Measurements from ENCODE around the gene GLRA1. TPM values are rescaled to one million over a fixed set of nuclear protein-coding genes. Genes with fewer than 3 reads are reported as not detected.
A peak's percentile ranks its signal among the peaks of the same experiment; 100 is the strongest.

GLRA1 gene
- total RNA-seq, 1 experiment from 2014 or later = not detected

DNA sequence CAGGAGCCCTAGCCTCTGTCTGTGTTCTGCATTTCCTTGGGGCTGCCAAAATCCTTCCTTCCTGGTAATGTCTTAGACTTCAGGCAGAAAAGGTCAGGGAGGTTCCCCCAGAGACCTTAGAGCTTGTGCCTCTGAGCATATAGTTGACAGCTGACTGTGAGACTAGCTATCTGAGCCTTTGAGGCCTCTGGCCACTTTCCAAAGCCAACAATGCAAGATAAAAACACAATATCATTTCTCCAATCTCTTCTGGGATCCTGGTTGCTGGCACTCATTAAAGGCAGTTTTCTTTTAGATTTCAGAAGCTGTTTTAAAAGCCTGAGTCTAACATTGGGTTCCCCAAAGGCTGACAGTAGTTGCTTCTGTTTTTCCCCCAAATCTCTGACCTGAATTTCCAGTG, 13.2 kb upstream of the GLRA1 start:
- H3K27ac ChIP-seq = no peak overlapping the region
- no peak overlapping the region for H3K4me3 ChIP-seq
- no peaks in the 10 kb centered on the region for H3K9me3 ChIP-seq (replicated peaks)
- no peaks in the 10 kb centered on the region for H3K36me3 ChIP-seq
- peak in 1 of 2 experiments; percentile 8 for DNase-seq
- H3K4me1 ChIP-seq = no peaks in the 10 kb centered on the region
- no peaks in the 10 kb centered on the region for H3K27me3 ChIP-seq

DNA sequence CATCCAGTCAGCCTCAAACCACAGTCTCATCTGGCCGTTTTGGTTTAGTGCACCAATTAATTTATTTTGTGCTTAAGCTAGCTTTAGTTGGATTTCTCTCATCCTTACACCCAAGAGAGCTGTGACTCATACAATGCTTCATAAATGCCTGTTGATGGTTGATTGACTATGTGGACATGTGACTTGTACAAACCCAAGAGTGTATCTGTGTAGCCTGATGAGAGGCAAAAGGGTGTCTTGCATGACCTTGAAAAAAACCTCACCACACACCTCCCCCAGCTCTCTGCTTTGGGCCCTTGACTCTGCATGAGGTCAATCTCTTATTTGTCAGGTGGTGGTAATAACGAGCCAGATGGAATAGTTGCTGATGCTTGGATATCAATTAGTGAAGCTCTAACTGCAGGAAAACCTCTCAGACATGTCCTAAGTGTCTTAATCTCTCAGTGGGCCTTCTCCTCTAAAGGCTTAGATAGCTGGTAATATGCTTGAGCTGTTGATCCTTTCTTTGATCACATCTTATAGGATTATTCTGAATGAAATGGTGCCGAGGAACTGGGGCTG, 10.6 kb upstream of the GLRA1 start:
- no peaks in the 10 kb centered on the region for H3K27me3 ChIP-seq
- no peak for DNase-seq
- H3K4me3 ChIP-seq = no peak overlapping the region
- peaks cover 3% of the 10 kb centered on the region; the same call in 1 of the 2 replicates for H3K36me3 ChIP-seq
- H3K9me3 ChIP-seq (replicated peaks) = 0 out of 2 replicates have a peak, but pooled peaks cover 8% of the 10 kb centered on the region
- no peaks in the 10 kb centered on the region for H3K4me1 ChIP-seq
- no peak overlapping the region for H3K27ac ChIP-seq

DNA sequence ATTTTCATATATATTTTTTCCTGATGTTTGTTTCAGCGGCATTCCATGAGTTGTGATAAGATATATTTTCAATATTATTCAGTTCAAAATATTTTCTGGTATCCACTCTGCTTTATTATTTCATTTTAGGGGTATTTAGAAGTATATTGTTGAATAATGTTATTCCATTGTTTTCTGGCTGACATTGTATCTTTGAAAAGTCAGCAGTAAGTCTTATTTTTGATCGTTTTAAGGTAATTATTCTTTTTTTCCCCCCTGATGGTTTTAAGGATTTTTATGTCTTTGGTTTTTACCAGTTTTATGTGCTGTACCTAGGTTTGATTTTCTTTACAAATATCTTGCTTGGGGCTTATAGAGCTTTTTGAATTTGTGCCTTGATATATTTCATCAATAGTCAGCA, 6.6 kb upstream of the GLRA1 start:
- H3K27ac ChIP-seq = no peak overlapping the region

DNA sequence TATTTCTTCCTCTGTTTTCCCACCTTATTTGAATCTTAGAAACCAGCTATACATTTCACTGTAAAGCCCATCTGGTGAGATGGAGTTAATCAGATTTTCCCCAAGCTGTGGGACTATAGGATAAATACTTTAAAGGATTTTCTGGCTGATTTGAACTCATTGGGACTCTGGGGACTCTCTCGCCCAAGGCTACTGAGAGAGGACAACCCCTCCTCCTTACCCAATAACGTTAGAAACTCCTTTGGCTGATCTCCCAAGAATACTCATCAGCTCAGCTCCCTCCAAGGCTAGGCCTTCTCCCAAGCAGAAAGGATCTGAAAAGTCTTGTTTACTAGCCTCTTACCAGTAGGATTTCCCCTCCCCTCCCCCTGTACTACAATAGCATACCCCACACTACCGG, 1.5 kb upstream of the GLRA1 start:
- no peak for DNase-seq
- H3K4me3 ChIP-seq = no peak overlapping the region
- no peaks in the 10 kb centered on the region for H3K4me1 ChIP-seq
- no peaks in the 10 kb centered on the region for H3K27me3 ChIP-seq
- H3K36me3 ChIP-seq = no peaks in the 10 kb centered on the region
- H3K9me3 ChIP-seq (replicated peaks) = 0 out of 2 replicates have a peak, but pooled peaks cover 5% of the 10 kb centered on the region
- no peak overlapping the region for H3K27ac ChIP-seq

More for the DNA sequence above, 6.6 kb upstream of the GLRA1 start:
- Histone ChIP-seq H3K36me3 (peaks cover 3% of the 10 kb centered on the region; the same call in 1 of the 2 replicates), H3K4me1 (no peaks in the 10 kb centered on the region), H3K9me3 (replicated peaks) (0 out of 2 replicates have a peak, but pooled peaks cover 8% of the 10 kb centered on the region), H3K4me3 (no peak overlapping the region), H3K27me3 (no peaks in the 10 kb centered on the region)
- DNase-seq = no peak

DNA sequence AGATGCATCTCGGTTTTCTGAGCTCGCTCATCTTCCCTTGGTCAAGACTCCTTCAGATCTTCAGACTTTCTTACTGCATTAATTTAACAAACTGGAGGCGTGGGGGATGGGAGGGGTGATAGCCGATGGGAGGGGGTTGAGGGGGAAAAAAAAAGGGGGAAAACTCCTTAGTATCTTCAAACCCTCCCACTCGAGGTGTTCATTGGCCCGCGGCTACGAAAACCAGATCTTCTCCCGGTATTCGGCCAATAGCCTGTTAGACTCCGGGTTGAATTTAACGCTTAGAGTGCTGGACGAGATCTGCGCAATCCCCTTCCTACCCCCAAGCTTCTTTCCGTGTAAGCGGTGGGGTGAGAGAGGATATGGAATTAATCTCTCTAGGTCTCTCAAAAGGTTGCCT, 689 bp upstream of the GLRA1 start:
- Histone ChIP-seq H3K4me3 (no peak overlapping the region), H3K27ac (no peak overlapping the region), H3K36me3 (no peaks in the 10 kb centered on the region), H3K9me3 (replicated peaks) (0 out of 2 replicates have a peak, but pooled peaks cover under 1% of the 10 kb centered on the region), H3K4me1 (no peaks in the 10 kb centered on the region), H3K27me3 (no peaks in the 10 kb centered on the region)
- no peak for DNase-seq

DNA sequence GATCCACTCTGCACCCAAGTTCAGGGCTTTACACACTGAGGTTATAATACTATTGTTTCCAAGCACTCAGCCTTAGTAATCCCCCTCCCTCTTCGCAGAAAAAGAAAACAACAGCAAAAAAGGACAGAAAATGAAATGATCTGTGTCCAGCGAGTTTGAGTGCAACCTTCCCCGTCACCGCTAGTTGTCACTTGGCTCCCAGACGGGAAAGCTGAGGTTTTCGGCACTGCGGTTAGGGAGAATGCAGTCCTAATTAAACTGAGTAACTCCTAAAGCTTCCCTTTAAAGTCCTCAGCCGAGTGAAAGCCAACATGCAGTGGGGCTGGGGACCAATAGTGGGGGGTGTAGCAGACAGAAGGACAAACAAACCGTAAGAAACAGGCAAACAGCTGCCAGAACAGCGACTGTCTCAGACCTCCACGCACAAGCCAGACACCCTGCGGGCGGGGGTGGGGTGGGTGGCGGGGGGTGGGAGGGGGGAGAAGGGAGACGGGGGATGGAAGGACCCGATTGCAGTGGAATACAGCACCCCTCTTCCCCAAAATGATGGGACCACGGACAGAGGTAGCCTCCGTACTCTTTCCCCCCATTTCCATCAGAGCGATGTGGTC, 680 bp downstream of the GLRA1 start:
- H3K27me3 ChIP-seq = no peaks in the 10 kb centered on the region

DNA sequence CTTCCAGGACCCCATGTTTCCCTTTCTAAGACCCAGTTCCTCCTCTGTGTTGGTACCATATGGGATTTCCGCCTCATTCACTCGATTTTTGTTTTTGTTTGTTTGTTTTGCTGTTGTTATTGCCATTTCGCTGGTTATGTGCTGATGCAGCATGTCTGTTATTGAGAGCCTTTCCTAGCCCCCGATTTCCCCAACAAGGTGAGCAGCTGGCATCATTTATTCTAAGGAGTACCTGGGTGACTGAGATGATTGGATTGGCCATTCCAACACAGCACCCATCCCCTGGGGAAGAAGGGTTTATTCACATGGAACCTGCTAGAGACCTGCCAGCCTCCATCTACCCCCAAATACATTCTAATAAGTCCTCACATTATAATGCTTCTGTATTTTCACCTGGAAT, 2.7 kb downstream of the GLRA1 start:
- Histone ChIP-seq H3K4me3 (no peak overlapping the region), H3K27ac (no peak overlapping the region), H3K36me3 (no peaks in the 10 kb centered on the region), H3K4me1 (no peaks in the 10 kb centered on the region), H3K27me3 (no peaks in the 10 kb centered on the region), H3K9me3 (replicated peaks) (no peaks in the 10 kb centered on the region)
- DNase-seq = no peak

More for the DNA sequence above, 680 bp downstream of the GLRA1 start:
- Histone ChIP-seq H3K4me3 (no peak overlapping the region), H3K27ac (no peak overlapping the region), H3K36me3 (no peaks in the 10 kb centered on the region), H3K4me1 (no peaks in the 10 kb centered on the region), H3K9me3 (replicated peaks) (no peaks in the 10 kb centered on the region)
- DNase-seq = no peak

DNA sequence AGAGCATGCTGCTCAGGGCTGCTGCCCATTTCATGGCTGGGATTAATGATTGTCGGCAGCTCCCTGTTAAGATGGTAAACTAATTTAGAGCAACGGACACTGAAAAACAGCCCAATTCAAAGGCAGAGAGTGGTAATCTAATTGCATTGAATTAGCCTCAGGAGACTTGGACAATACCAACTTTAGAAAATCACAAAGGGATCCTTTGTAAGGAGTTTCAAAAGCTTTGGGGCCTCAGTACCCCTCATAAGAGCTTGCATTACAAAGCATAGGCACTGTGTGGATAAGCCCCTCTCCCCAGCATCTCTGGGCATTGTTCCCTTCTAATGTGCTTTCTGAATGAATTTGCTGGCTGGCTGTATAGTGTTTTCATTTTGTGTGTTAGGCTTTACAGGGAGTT, 6.7 kb downstream of the GLRA1 start:
- Histone ChIP-seq H3K27ac (no peak overlapping the region), H3K4me3 (no peak overlapping the region), H3K9me3 (replicated peaks) (no peaks in the 10 kb centered on the region), H3K27me3 (no peaks in the 10 kb centered on the region; the same call in 1 of the 2 replicates), H3K36me3 (no peaks in the 10 kb centered on the region), H3K4me1 (no peaks in the 10 kb centered on the region)
- DNase-seq = no peak

DNA sequence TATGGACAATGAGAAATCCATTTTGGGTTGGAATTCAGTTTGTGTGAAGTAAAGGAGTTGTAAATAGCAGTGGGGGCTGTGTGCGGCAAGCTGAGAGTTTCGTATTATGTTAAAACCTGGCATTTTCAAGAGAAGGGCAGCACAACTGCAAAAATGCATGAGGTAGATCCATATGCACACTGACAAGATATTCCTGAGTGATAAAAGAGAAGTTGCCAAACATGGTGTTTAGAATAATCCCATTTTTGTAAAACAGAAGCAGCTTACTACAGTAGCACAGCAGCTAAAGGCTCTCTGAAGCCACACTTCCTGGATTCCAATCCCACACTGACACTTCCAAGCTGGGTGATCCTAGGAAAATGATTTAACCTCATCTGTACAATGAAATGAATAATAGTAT, 11.2 kb downstream of the GLRA1 start:
- Histone ChIP-seq H3K4me1 (no peaks in the 10 kb centered on the region), H3K27ac (no peak overlapping the region), H3K36me3 (no peaks in the 10 kb centered on the region), H3K9me3 (replicated peaks) (no peaks in the 10 kb centered on the region), H3K27me3 (no peaks in the 10 kb centered on the region; the same call in 1 of the 2 replicates), H3K4me3 (no peak overlapping the region)
- no peak for DNase-seq

DNA sequence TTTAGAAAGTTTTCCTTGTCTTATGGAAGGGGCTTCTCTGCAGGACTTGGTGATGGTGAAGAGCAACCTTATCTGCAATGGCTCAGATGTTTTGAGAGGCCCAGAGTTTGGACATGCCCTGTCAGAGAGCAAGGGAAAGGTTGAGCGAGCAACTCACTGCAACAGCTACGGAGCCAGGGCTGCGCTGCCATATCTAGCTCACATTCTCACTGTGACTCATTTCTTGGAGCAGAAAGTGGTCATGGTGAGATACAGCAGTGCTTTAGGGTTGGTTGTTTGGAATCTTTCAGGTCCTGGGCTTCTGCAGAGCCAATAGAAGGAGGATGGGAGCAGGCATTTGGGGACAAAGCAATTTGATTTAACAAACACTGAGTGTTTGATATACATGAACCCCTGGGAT, 12.3 kb downstream of the GLRA1 start:
- H3K36me3 ChIP-seq = no peaks in the 10 kb centered on the region
- DNase-seq = no peak
- H3K4me3 ChIP-seq = no peak overlapping the region
- no peaks in the 10 kb centered on the region for H3K4me1 ChIP-seq
- no peaks in the 10 kb centered on the region; the same call in 1 of the 2 replicates for H3K27me3 ChIP-seq
- H3K9me3 ChIP-seq (replicated peaks) = no peaks in the 10 kb centered on the region
- no peak overlapping the region for H3K27ac ChIP-seq

DNA sequence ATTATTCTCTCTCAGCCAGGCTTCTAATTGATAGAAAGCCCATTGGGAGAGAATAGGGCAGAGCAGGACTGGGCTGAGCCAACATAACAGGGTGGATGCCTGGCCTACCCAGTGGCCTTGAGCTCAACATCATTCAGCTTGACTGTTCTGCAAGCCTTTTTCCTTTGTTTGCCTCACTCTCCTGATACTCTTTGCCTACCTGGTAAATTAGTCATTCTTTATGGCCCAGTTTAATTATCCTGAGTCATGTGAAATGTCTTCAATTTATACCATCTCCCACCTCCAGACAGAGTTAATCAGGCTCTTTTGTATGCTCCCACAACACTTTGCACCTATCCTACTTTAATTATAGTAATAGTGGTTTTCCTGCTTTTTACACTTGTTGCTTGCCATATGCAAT, 13.6 kb downstream of the GLRA1 start:
- no peaks in the 10 kb centered on the region; the same call in 1 of the 2 replicates for H3K27me3 ChIP-seq
- no peaks in the 10 kb centered on the region for H3K36me3 ChIP-seq
- no peak for DNase-seq
- no peak overlapping the region for H3K27ac ChIP-seq
- no peaks in the 10 kb centered on the region for H3K9me3 ChIP-seq (replicated peaks)
- H3K4me1 ChIP-seq = no peaks in the 10 kb centered on the region
- no peak overlapping the region for H3K4me3 ChIP-seq

DNA sequence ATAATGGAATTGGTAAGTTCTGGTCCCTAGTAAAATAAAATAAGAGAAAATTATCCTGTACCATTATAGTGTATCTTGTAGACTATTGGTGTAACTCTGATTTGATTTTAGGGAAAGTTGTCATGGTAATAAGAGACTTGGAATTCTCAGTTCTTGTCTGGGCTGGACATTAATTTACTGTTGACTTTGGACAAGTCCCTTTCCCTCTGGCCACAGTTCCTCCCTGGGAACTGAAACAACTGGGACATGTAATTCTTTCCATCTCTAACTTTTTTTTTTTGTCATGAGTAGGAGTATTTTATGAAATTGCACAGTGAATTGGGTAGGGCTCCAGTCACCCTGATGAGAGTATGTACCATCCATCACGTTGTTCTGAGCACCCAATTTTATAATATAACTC, 15.0 kb downstream of the GLRA1 start:
- no peaks in the 10 kb centered on the region for H3K4me1 ChIP-seq
- H3K36me3 ChIP-seq = no peaks in the 10 kb centered on the region
- no peak overlapping the region for H3K27ac ChIP-seq
- DNase-seq = no peak
- H3K9me3 ChIP-seq (replicated peaks) = no peaks in the 10 kb centered on the region
- H3K27me3 ChIP-seq = no peaks in the 10 kb centered on the region; the same call in 1 of the 2 replicates
- H3K4me3 ChIP-seq = no peak overlapping the region

DNA sequence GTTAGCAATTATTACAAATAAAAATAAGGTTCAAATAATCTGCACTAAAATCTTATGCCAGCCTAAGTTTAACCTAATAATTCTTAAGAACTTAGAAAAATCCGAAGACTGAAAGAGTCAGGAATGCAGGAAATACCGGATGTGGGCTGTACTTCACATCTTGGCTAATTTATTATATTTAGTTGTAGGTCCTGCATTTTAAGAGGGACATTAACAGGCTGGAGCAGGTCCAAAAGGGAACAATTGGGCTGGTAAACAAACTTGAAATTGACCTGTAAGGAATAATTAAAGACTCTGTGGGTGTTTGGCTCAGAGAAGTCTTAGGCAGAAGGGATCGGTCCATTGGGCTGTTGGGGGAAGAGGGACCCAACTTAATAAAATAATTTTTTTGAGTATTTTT, 18.4 kb downstream of the GLRA1 start:
- H3K36me3 ChIP-seq = no peaks in the 10 kb centered on the region
- H3K4me1 ChIP-seq = no peaks in the 10 kb centered on the region
- H3K4me3 ChIP-seq = no peak overlapping the region
- no peak overlapping the region for H3K27ac ChIP-seq
- H3K27me3 ChIP-seq = 0 out of 2 replicates have a peak, but pooled peaks cover 2% of the 10 kb centered on the region
- no peak for DNase-seq
- H3K9me3 ChIP-seq (replicated peaks) = no peaks in the 10 kb centered on the region

DNA sequence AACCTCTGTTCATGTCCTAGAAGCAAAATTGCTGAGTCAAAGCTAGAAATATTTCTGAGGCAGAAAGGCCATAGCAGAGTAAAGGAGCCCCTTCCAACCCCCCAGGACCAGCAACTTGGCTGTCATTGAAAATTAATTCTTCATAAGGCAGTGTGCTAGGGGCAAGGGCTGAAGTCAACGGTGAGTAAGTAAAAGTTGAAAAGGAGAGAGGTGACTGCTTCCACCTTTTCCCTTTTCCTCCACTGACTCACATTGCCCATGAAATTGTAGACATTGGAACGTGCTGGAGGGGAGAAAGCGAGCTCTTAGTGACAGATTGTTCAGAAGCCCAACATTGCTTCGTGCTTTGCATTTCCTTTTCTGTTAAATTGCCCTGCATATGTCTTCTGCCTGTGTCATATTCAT, 19.1 kb downstream of the GLRA1 start:
- H3K9me3 ChIP-seq (replicated peaks) = no peaks in the 10 kb centered on the region
- H3K4me3 ChIP-seq = no peak overlapping the region
- H3K36me3 ChIP-seq = no peaks in the 10 kb centered on the region
- no peaks in the 10 kb centered on the region for H3K4me1 ChIP-seq
- H3K27ac ChIP-seq = no peak overlapping the region
- DNase-seq = no peak
- H3K27me3 ChIP-seq = 0 out of 2 replicates have a peak, but pooled peaks cover 2% of the 10 kb centered on the region

DNA sequence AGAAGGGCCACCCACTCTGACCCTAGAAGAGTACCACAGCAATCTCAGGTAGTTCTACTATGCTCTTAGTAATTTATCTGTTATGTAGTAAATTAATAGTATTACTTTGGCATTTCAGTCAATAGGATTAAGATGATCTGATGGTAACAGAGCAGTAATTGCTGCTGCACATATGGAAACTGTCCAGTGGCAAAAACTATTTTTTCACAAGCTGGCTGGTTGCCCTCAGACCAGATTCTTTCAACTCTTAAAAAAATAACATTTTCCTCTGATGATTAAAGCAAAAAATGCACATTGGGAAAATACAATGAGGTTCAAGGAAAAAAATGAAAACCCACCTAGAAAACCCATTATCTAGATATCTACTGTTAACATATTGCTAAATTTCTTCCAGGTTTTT, 19.7 kb downstream of the GLRA1 start:
- H3K27me3 ChIP-seq = 0 out of 2 replicates have a peak, but pooled peaks cover 2% of the 10 kb centered on the region
- H3K9me3 ChIP-seq (replicated peaks) = no peaks in the 10 kb centered on the region
- no peak overlapping the region for H3K4me3 ChIP-seq
- H3K36me3 ChIP-seq = no peaks in the 10 kb centered on the region
- no peaks in the 10 kb centered on the region for H3K4me1 ChIP-seq
- no peak for DNase-seq
- no peak overlapping the region for H3K27ac ChIP-seq

DNA sequence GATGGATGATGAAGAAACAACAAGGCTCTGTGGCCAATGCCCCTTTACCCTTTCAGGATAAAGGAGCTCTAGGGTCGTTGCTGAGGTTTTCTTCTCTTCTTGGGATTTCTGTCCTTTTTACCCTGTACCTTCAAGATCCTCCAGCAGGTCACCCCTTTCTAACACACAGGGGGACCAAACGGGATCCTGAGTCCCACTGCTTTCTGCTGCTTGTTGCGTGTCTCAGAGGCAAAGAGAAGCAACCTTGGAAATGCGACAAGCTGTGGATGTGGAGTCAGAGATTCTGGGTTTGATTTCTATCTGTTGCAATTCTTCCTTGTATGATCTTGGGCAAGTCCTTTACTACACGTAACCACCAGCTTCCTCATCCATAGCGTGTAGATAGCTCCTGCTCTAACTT, 20.5 kb downstream of the GLRA1 start:
- DNase-seq = no peak
- H3K36me3 ChIP-seq = no peaks in the 10 kb centered on the region
- 0 out of 2 replicates have a peak, but pooled peaks cover 2% of the 10 kb centered on the region for H3K27me3 ChIP-seq
- H3K27ac ChIP-seq = no peak overlapping the region
- no peak overlapping the region for H3K4me3 ChIP-seq
- H3K4me1 ChIP-seq = no peaks in the 10 kb centered on the region
- no peaks in the 10 kb centered on the region for H3K9me3 ChIP-seq (replicated peaks)

Measured in SJCRH30 (cell line).